Neuronal stem cell (in vitro differentiated cells): ENCODE results near the gene GON4L.
"Not testable (repeated sequence)": the region's sequence is repeated elsewhere in the genome, so short reads cannot be mapped to it uniquely, and the experiment has no call there.

Experiments used
- DNase-seq: peaks from one replicate; pipeline ENCODE4 v3.0.0-alpha.2; 2013; ENCODE audit warnings: low spot score
- H2AFZ ChIP-seq: one replicate; pipeline ENCODE4 v1.6.1; 2013; ENCODE audit warnings: mild to moderate bottlenecking, low read length, inconsistent platforms
- H2AK5ac ChIP-seq: 2 replicates; pipeline ENCODE4 v1.6.1; 2013; ENCODE audit warnings: low read depth, mild to moderate bottlenecking, inconsistent platforms, low read length, moderate library complexity, mixed read lengths
- H2BK120ac ChIP-seq: 2 replicates; pipeline ENCODE4 v1.6.1; 2013; ENCODE audit warnings: low read depth, mild to moderate bottlenecking, inconsistent platforms, low read length, moderate library complexity, mixed read lengths
- H2BK12ac ChIP-seq: one replicate; pipeline ENCODE4 v1.6.1; 2013; ENCODE audit warnings: low read length, inconsistent platforms
- H2BK15ac ChIP-seq: 2 replicates; pipeline ENCODE4 v1.6.1; 2013; ENCODE audit warnings: mild to moderate bottlenecking, low read length, inconsistent platforms, mixed read lengths
- H2BK5ac ChIP-seq: one replicate; pipeline ENCODE4 v1.6.1; 2013; ENCODE audit warnings: inconsistent platforms, mild to moderate bottlenecking, low read length, moderate library complexity
- H3K14ac ChIP-seq: one replicate; pipeline ENCODE4 v1.6.1; 2013; ENCODE audit warnings: low read length, inconsistent platforms
- H3K18ac ChIP-seq: 2 replicates; pipeline ENCODE4 v1.6.1; 2013; ENCODE audit warnings: low read length, inconsistent platforms
- H3K23ac ChIP-seq: 2 replicates; pipeline ENCODE4 v1.6.1; 2013; ENCODE audit warnings: low read depth, mild to moderate bottlenecking, mixed read lengths, low read length, inconsistent platforms; ENCODE audit not compliant: poor library complexity
- H3K27ac ChIP-seq: replicated peaks from 3 replicates; pipeline ENCODE4 v1.5.1; 2013; ENCODE audit warnings: low read length, inconsistent platforms
- H3K27me3 ChIP-seq, 3 experiments: 2 replicates each; pipeline ENCODE4 v1.6.1; 2013; ENCODE audit warnings: low read length in 3 of 3, mild to moderate bottlenecking in 2 of 3, inconsistent platforms in 1 of 3, low read depth in 1 of 3, mixed read lengths in 1 of 3, moderate library complexity in 1 of 3; ENCODE audit not compliant: control insufficient read depth in 3 of 3, insufficient read depth in 3 of 3
- H3K36me3 ChIP-seq, 2 donors: replicated peaks in 1 of 2; 2 replicates each; pipeline ENCODE4 v1.6.1; 2013; ENCODE audit warnings: low read length in 2 of 2; ENCODE audit not compliant: control insufficient read depth in 2 of 2, insufficient read depth in 2 of 2
- H3K4ac ChIP-seq: 2 replicates; pipeline ENCODE4 v1.6.1; 2013; ENCODE audit warnings: inconsistent platforms, mild to moderate bottlenecking, low read length, moderate library complexity
- H3K4me1 ChIP-seq, 2 donors: 1 replicate in 1 of 2; 2 replicates in 1 of 2; pipeline ENCODE4 v1.6.1; 2013; ENCODE audit warnings: low read length in 2 of 2, low read depth in 1 of 2; ENCODE audit not compliant: control insufficient read depth in 2 of 2, insufficient read depth in 1 of 2
- H3K4me2 ChIP-seq: one replicate; pipeline ENCODE4 v1.6.1; 2013; ENCODE audit warnings: mild to moderate bottlenecking, low read length, inconsistent platforms; ENCODE audit not compliant: insufficient read depth, poor library complexity, severe bottlenecking
- H3K4me3 ChIP-seq, 2 donors: 2 replicates each; pipeline ENCODE4 v1.5.1; 2013; ENCODE audit warnings: low read length in 2 of 2, mild to moderate bottlenecking in 2 of 2, inconsistent platforms in 1 of 2, moderate library complexity in 1 of 2
- H3K79me1 ChIP-seq: one replicate; pipeline ENCODE4 v1.6.1; 2013; ENCODE audit warnings: low read depth, mild to moderate bottlenecking, inconsistent platforms, low read length, moderate library complexity
- H3K9ac ChIP-seq: one replicate; pipeline ENCODE4 v1.6.1; 2013; ENCODE audit warnings: mild to moderate bottlenecking, low read depth, low read length, inconsistent platforms; ENCODE audit not compliant: poor library complexity
- H3K9me3 ChIP-seq, 2 donors: replicated peaks in 1 of 2; 2 replicates each; pipeline versions ENCODE3 to v1.6.1; 2013; ENCODE audit warnings: low read length in 2 of 2, mild to moderate bottlenecking in 2 of 2, inconsistent platforms in 1 of 2, low read depth in 1 of 2, mixed read lengths in 1 of 2, moderate library complexity in 1 of 2; ENCODE audit not compliant: control insufficient read depth in 2 of 2, insufficient read depth in 1 of 2
- H4K8ac ChIP-seq: one replicate; pipeline ENCODE4 v1.6.1; 2013; ENCODE audit warnings: low read depth, mild to moderate bottlenecking, inconsistent platforms, low read length, moderate library complexity
- H4K91ac ChIP-seq: one replicate; pipeline ENCODE4 v1.6.1; 2013; ENCODE audit warnings: low read length, low read depth, mild to moderate bottlenecking, inconsistent platforms; ENCODE audit not compliant: poor library complexity
- WGBS, 2 donors: extraction: QIAGEN DNeasy Blood & Tissue Kit; methylation state at CpG; one replicate each; pipeline ENCODE4 v1.1.7; 2013; ENCODE audit warnings: missing lambda C conversion rate in 2 of 2, mixed read lengths in 1 of 2; ENCODE audit not compliant: insufficient read length in 2 of 2, insufficient replicate concordance in 1 of 2; ENCODE audit errors: extremely low coverage in 2 of 2; 5-methylcytosine and 5-hydroxymethylcytosine counted together

The GON4L gene

DNA sequence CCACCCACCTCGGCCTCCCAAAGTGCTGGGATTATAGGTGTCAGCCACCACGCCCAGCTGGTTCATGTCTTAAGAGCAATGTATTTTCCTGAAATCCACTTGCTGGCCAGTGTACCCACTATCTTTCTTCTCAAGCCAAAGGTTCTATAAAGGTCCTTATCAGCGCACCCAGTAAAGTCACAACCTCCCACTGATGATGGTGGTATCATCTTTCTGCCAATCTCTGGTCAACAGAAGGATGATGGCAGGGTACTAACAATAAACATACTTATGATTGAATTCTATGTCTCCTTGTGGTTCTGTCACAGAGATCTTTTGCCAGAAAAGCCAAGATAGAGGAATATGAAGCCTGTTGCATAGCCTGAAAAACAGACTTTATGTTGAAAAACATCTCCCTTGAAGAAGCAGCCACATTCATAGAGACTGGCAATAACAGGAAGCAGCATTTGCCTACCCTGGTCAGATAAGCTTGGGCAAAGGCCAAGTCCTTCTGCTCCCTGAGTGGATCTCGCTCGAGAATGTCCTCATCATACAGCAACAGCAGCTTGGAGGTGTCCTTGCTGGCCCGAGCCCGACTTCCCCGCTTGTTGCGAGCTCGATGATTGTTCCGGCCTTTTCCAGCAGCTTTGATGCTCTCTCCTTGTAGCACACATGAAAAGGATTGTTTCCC, 95.1 kb downstream of the GON4L start:
- Histone ChIP-seq H2BK120ac (no peak overlapping the region), H4K8ac (no peak overlapping the region), H3K23ac (no peak overlapping the region), H3K18ac (no peak overlapping the region), H3K4me2 (no peak overlapping the region), H3K36me3 (peaks cover 35 to 94% of the 10 kb centered on the region in 2 donors), H3K4me1 (no peaks in the 10 kb centered on the region), H3K27ac (no peak overlapping the region), H2BK15ac (no peak overlapping the region), H3K27me3 (no peaks in the 10 kb centered on the region), H3K9me3 (no peaks in the 10 kb centered on the region), H3K4ac (no peak overlapping the region), H3K79me1 (no peaks in the 10 kb centered on the region), H3K9ac (no peak overlapping the region), H2BK5ac (no peak overlapping the region), H4K91ac (no peak overlapping the region), H2AK5ac (no peak overlapping the region), H2AFZ (no peak overlapping the region), H2BK12ac (no peak overlapping the region), H3K14ac (no peak overlapping the region), H3K4me3 (no peak overlapping the region)
- no CpG with 5 or more reads among the region's 11 CpGs for WGBS, 2 donors
- no peak for DNase-seq

DNA sequence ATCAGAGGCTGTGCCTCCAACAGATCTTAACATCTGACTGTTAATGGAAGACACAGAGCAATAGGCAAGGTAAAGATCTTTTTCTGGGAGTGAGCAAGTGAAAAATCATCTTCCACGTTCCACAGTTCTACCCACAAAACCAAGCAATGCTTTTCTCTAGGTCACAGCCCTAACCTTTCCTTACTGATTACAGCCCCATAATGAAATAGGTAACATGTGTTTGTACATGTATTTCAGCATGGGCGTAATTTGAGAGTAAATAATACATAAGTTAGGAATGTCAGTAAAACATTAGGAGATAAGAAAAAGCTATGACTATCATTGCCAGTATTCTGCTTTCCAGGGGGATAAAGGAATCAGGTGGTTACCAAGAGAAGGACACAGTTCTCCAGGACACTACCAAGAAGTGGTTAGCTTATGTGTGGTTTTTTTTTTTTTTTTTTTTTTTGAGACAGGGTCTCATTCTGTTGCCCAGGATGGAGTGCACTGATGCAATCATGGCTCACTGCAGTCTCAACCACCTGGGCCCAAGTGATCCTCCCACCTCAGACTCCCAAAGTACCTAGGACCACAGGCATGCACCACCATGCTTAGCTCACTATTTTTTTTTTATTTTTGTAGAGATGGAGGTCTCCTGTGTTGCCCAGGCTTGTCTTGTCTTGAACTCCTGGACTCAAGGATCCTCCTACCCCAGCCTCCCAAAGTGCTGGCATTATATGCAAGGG, 96.1 kb downstream of the GON4L start:
- H4K8ac ChIP-seq, result no peak overlapping the region
- H3K79me1 ChIP-seq, result no peaks in the 10 kb centered on the region
- no peak overlapping the region for H3K14ac ChIP-seq
- no peak overlapping the region for H2AFZ ChIP-seq
- no peak overlapping the region for H3K18ac ChIP-seq
- H3K27me3 ChIP-seq, result no peaks in the 10 kb centered on the region
- H3K9me3 ChIP-seq, result no peaks in the 10 kb centered on the region
- no peak for DNase-seq
- no peak overlapping the region for H3K23ac ChIP-seq
- no peak overlapping the region for H4K91ac ChIP-seq
- no peak overlapping the region for H2BK12ac ChIP-seq
- no peak overlapping the region for H2AK5ac ChIP-seq
- H3K27ac ChIP-seq, result no peak overlapping the region
- no peak overlapping the region for H3K9ac ChIP-seq
- H3K4me1 ChIP-seq, result no peaks in the 10 kb centered on the region
- H3K36me3 ChIP-seq, result peaks cover 31 to 94% of the 10 kb centered on the region in 2 donors
- no peak overlapping the region for H2BK120ac ChIP-seq
- H3K4me3 ChIP-seq, result no peak overlapping the region
- H3K4me2 ChIP-seq, result no peak overlapping the region
- no peak overlapping the region for H3K4ac ChIP-seq
- WGBS, 2 donors, result no CpG with 5 or more reads among the region's 2 CpGs
- no peak overlapping the region for H2BK5ac ChIP-seq
- H2BK15ac ChIP-seq, result no peak overlapping the region

DNA sequence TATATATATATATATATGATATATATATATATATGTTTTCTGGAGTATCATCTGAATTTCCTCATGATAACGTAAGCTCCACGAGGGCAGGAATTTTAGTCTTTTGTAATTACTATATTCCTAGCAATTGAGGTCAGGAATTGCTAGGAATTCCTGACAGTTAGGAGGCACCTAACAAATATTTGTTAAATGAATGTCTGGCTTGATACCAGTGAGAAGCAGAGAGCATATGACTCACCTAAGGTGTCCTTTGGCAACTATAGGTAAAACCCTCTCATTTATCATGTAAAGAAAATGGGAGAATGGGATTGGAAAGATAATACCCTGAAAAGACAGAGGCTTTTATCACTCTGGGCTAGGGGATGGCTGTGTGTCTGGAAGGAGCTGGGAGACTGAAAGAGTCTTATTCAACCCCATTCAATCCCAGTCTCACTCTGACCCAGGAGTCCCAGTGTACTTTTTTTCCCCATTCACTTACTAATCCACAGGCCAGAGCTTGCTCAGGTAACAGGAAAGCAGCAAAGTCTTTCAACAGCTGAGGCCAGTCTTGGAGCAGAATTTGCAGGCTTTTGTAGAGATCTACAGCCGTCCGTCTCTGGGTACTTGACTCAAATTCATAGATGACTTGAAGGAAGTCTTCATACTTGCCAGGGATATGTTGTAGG, 96.9 kb downstream of the GON4L start:
- H2AK5ac ChIP-seq, result no peak overlapping the region
- no peak overlapping the region for H2AFZ ChIP-seq
- no peak overlapping the region for H3K9ac ChIP-seq
- H3K27ac ChIP-seq, result no peak overlapping the region
- H2BK12ac ChIP-seq, result no peak overlapping the region
- H3K4me2 ChIP-seq, result no peak overlapping the region
- no peak overlapping the region for H3K14ac ChIP-seq
- no peak overlapping the region for H3K4me3 ChIP-seq
- WGBS, 2 donors, result no CpG with 5 or more reads among the region's 4 CpGs
- H2BK15ac ChIP-seq, result no peak overlapping the region
- H4K8ac ChIP-seq, result no peak overlapping the region
- no peak overlapping the region for H4K91ac ChIP-seq
- no peaks in the 10 kb centered on the region for H3K9me3 ChIP-seq
- no peaks in the 10 kb centered on the region for H3K27me3 ChIP-seq
- H3K4ac ChIP-seq, result no peak overlapping the region
- H3K36me3 ChIP-seq, result peaks cover 26 to 94% of the 10 kb centered on the region in 2 donors
- no peak overlapping the region for H3K23ac ChIP-seq
- no peak overlapping the region for H2BK120ac ChIP-seq
- no peak overlapping the region for H2BK5ac ChIP-seq
- no peaks in the 10 kb centered on the region for H3K4me1 ChIP-seq
- H3K18ac ChIP-seq, result no peak overlapping the region
- no peak for DNase-seq
- H3K79me1 ChIP-seq, result no peaks in the 10 kb centered on the region

DNA sequence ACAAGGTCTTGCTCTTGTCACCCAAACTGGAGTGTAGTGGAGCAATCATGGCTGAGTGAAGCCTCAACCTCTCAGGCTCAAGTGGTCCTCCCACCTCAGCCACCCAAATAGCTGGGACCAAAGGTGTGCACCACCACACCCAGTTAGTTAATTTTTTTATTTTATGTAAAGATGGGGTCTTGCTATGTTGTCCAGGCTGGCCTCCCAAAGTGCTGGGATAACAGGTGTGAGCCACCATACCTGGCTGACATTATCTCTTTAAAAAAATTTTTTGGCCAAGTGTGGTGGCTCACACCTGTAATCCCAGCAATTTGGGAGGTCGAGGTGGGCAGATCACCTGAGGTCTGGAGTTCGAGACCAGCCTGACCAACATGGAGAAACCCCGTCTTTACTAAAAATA, 98.0 kb downstream of the GON4L start:
- not testable (repeated sequence) for H3K9me3 ChIP-seq, H2BK120ac ChIP-seq, H3K79me1 ChIP-seq, H2AFZ ChIP-seq, H3K4me3 ChIP-seq, H3K18ac ChIP-seq, H3K4me1 ChIP-seq, DNase-seq, H3K4ac ChIP-seq, H2BK12ac ChIP-seq, H4K8ac ChIP-seq, H3K14ac ChIP-seq, H2BK15ac ChIP-seq, H4K91ac ChIP-seq, H3K27me3 ChIP-seq, H2BK5ac ChIP-seq, H3K9ac ChIP-seq, H2AK5ac ChIP-seq, H3K23ac ChIP-seq, H3K4me2 ChIP-seq, H3K27ac ChIP-seq
- WGBS, 2 donors, result no CpG with 5 or more reads among the region's 3 CpGs
- peaks cover 25 to 94% of the 10 kb centered on the region in 2 donors for H3K36me3 ChIP-seq
